SK-N-SH treated with all-trans-retinoic acid at 6 μM for 48 hours (cell line): ENCODE measurements around the gene OR5A2.

ENCODE experiments used
- ARNTL ChIP-seq: fragments of 450-650 bp; formaldehyde crosslinking; IDR thresholded peaks from 2 replicates; pipeline ENCODE4 v1.5.0; 2020; ENCODE audit warnings: low read depth, mild to moderate bottlenecking, moderate library complexity, borderline replicate concordance
- ZFP3 ChIP-seq: fragments of 250-450 bp; sonication (Bioruptor Pico); IDR thresholded peaks from 2 replicates; pipeline ENCODE4 v1.5.0; 2020; ENCODE audit warnings: mild to moderate bottlenecking, moderate library complexity
- ZFP30 ChIP-seq: fragments of 450-650 bp; formaldehyde crosslinking; IDR thresholded peaks from 2 replicates; pipeline ENCODE4 v1.5.0; 2022; ENCODE audit warnings: mild to moderate bottlenecking, moderate library complexity
- TF ChIP-seq, protein P1 (sequence below): fragments of 250-450 bp; sonication (Bioruptor Pico); IDR thresholded peaks from 2 replicates; pipeline ENCODE4 v1.5.0; 2020; ENCODE audit warnings: mild to moderate bottlenecking, moderate library complexity
- TF ChIP-seq, protein P2 (sequence below): fragments of 250-450 bp; sonication (Bioruptor Pico); IDR thresholded peaks from 2 replicates; pipeline ENCODE4 v1.5.1; 2020; ENCODE audit warnings: low read depth, mild to moderate bottlenecking, moderate library complexity
- TF ChIP-seq, protein P3 (sequence below): fragments of 250-450 bp; sonication (Bioruptor Pico); IDR thresholded peaks from 2 replicates; pipeline ENCODE4 v1.8.0; 2020; ENCODE audit warnings: mild to moderate bottlenecking, moderate library complexity, borderline replicate concordance

DNA sequence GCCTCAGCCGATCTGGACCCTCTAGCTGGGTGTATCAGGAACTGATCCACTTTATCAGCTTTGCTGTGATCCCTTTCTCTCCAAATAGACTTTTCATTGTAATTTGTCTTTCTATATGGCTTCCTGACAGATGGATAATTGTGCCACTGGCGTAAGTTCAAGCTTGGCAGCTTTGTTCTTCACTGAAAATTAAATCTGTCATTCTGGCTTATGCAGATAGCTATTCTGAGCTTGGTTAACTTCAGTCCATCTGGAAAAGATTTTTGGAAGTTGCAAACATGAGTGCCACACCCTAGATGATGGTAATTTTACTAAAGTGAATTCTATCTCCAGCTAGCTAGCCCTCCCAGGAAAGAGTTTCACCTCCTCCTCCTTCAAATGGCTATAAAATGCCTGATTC lies 8.1 kb downstream of the OR5A2 start:
- TF ChIP-seq ZFP3 (CRISPR knock-in tag) (no peak), ARNTL (CRISPR knock-in tag) (no peak), ZFP30 (CRISPR knock-in tag) (no peak)
- TF ChIP-seq, protein P1, sequence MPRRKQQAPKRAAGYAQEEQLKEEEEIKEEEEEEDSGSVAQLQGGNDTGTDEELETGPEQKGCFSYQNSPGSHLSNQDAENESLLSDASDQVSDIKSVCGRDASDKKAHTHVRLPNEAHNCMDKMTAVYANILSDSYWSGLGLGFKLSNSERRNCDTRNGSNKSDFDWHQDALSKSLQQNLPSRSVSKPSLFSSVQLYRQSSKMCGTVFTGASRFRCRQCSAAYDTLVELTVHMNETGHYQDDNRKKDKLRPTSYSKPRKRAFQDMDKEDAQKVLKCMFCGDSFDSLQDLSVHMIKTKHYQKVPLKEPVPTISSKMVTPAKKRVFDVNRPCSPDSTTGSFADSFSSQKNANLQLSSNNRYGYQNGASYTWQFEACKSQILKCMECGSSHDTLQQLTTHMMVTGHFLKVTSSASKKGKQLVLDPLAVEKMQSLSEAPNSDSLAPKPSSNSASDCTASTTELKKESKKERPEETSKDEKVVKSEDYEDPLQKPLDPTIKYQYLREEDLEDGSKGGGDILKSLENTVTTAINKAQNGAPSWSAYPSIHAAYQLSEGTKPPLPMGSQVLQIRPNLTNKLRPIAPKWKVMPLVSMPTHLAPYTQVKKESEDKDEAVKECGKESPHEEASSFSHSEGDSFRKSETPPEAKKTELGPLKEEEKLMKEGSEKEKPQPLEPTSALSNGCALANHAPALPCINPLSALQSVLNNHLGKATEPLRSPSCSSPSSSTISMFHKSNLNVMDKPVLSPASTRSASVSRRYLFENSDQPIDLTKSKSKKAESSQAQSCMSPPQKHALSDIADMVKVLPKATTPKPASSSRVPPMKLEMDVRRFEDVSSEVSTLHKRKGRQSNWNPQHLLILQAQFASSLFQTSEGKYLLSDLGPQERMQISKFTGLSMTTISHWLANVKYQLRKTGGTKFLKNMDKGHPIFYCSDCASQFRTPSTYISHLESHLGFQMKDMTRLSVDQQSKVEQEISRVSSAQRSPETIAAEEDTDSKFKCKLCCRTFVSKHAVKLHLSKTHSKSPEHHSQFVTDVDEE: no peak
- TF ChIP-seq, protein P2, sequence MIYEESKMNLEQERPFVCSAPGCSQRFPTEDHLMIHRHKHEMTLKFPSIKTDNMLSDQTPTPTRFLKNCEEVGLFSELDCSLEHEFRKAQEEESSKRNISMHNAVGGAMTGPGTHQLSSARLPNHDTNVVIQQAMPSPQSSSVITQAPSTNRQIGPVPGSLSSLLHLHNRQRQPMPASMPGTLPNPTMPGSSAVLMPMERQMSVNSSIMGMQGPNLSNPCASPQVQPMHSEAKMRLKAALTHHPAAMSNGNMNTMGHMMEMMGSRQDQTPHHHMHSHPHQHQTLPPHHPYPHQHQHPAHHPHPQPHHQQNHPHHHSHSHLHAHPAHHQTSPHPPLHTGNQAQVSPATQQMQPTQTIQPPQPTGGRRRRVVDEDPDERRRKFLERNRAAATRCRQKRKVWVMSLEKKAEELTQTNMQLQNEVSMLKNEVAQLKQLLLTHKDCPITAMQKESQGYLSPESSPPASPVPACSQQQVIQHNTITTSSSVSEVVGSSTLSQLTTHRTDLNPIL (CRISPR knock-in tag): no peak
- TF ChIP-seq, protein P3, sequence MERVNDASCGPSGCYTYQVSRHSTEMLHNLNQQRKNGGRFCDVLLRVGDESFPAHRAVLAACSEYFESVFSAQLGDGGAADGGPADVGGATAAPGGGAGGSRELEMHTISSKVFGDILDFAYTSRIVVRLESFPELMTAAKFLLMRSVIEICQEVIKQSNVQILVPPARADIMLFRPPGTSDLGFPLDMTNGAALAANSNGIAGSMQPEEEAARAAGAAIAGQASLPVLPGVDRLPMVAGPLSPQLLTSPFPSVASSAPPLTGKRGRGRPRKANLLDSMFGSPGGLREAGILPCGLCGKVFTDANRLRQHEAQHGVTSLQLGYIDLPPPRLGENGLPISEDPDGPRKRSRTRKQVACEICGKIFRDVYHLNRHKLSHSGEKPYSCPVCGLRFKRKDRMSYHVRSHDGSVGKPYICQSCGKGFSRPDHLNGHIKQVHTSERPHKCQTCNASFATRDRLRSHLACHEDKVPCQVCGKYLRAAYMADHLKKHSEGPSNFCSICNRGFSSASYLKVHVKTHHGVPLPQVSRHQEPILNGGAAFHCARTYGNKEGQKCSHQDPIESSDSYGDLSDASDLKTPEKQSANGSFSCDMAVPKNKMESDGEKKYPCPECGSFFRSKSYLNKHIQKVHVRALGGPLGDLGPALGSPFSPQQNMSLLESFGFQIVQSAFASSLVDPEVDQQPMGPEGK (CRISPR knock-in tag): no peak
